GM18498 (cell line): Measurements from ENCODE around the gene PDPN.

Experiments
- ATAC-seq: cut with Tn5 transposase; IDR thresholded peaks from one replicate; pipeline ENCODE4 v1.9.1; 2021; ENCODE audit warnings: mild to moderate bottlenecking, moderate library complexity; ENCODE audit not compliant: unreplicated experiment

PDPN gene

DNA sequence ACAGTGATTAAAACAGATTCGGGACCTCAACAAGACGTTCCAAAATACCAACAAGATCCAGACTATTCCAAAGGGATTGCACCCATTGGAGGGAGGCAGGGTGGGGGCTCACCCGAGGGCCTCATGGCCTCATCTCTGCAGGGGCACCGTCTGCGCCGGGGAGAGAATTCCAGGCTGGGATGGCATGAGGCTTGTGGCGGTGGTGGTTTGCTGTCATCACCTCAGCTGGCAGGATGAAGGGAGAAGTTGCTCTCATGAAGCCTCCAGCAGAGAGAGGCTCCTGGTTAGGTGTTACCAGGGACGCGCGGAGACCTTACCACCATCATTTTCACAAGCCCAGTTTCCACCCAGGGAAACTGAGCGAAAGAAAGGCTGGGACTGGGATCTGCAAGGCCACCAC, 6.7 kb upstream of the PDPN start:
- ATAC-seq, result no peak

DNA sequence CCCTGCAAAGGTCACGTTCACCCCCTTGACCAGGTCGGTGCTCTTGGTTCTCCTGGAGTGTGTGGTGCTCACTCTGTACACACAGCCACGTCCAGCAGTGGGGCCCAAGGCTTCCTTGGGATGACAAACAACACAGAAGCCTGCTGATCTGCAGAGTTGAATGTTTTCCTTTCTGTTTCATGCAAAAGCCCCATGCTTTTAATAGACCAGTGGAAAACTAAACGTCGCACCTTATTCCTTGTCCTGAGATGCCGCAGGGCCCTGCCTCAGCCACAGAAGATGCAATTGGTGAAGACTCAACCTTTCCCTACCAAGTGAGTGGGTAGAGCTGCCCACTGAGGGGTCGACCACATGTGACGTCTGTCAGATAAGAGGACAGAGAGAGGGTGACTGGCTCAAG, 5.8 kb upstream of the PDPN start:
- no peak for ATAC-seq

DNA sequence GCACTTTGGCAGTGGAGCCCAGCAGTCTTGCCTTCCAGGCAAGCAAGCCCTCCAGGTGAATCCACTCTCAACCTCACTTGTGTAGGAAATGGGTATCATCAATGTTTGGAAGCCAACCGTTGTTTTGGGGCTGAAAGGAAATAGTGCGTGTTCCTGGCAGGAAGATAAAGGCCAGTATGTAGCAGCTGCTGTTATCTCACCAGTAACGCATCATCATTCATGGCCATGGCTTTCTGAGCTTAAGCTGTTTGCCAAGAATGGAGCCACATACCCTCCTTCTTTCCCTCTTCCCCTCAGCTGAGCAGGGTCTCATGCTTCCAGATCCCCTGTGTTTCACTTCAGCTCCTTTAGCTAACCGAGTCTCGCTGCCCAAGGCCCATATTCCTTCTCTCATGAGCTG, 2.2 kb upstream of the PDPN start:
- no peak for ATAC-seq

DNA sequence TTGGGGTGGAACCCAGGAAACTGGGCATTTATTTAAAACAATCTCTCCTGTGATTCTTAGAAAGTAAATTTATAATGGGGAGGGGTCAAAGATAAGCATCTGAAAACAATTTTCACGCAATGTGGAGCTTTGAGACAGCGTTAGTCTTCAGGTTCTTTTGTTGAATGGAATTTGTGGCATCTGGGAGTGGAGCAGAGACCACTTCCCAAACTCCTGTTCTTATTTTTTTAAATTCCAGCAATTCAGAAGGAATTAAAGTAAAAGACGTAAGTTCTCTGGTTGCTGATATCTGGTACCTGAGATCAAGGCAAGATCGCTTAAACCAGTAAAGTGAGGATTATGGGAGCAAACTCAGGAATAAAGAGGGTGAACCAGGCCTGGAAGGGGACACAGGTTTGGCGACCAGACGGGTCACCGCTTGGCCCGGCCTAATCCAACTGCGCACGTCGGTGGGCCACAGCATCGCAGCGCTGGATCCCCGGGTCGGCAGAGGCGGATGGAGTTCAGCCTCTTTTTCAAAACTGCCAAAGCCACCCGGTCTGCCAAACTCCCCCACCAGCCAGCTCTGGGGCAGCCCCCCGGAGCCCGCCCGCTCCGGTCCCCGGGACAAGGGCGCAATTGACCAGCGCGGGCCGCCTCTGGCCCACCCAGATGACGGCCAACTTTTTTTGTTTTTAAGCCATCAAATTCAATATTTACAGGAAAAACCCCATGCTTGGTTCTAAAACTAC, 754 bp upstream of the PDPN start:
- ATAC-seq, result no peak

DNA sequence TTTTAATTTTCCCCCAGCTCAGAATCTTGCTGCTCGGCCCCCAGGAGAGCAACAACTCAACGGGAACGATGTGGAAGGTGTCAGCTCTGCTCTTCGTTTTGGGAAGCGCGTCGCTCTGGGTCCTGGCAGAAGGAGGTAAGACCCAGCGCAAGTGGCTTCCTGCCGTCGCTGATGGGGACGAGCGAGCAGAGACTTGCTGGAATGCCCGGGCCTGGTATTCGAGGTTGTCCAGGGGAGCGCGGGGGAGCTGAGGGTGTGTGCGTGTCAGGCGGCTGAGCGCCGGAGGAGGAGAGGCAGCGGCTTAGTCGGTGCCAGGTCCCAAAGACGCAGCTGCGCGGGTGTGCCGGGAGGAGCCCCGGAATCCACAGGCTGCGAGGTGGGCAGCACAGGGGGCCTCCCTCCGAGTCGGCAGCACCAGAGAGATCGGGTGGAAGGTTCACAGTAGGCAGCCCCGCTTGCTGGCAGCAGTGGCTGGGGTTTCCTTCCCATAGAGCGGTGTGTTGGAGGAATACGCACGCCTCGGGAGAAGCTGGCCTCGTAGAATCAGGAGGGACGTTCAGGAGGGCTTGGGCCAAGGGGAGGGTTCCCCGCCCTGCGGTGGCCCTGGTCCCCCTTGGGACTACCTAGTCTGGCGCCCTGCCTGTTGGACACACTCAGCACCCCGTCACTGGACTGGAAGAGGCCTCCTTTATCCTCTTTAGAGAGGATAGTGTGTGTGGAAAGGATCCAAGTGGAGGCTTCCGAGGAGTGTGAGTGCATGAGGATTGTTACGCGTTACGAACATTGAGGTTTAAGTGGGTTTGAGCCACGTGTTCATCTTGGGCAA, 547 bp downstream of the PDPN start:
- ATAC-seq, result no peak

DNA sequence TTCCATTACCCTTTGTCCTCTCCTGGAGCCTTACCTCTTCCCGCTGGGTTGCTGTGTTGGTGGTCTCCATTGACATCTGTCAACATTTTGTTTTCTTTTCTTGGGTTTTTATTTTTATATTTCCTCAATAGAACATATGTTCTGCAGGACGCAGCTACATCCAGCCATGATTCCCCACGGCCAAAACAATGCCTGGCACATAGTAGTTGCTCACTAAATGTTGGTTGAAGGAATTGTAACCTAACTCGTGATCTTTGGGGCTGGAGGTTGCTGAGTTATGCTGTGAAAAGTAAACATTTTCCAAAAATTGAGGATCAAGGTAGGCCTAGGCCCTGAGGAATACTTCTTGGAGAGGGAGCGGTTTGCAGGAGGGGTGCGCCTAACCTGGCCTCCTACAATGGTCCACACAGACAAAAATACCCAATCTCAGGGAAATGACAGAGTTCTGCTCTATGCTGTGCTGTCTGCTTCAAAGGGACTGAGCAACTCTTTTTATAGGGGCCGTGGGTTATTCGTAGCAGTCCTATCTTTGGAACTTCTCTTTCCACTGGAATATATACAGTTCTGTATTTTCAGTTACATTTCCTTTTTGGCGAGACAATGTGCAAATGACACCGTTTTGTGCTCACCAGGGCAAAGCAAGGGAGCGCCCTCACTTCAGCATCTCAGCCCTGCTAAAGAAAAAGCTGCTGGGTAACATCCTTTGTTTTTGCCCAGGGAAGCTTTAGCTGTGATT, 1.4 kb downstream of the PDPN start:
- no peak for ATAC-seq

DNA sequence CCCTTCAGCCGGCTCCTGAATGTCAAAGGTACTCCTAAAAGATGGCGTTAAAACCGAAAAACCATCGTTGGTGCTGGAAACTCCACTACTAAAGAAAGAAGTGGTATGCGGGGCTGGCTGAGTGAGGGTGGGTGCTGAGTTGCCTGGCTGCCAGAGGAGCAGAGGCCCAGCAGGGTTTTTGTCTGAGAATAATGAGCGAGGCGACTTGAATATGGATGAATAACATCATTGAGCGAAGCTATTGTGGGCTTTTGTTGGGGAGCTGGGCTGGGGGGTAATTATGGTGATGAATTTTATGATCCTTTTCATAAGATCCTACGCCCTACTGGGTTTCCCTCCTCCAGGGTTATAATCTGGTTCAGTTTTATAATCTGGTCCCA, 2.0 kb downstream of the PDPN start:
- ATAC-seq, result no peak

DNA sequence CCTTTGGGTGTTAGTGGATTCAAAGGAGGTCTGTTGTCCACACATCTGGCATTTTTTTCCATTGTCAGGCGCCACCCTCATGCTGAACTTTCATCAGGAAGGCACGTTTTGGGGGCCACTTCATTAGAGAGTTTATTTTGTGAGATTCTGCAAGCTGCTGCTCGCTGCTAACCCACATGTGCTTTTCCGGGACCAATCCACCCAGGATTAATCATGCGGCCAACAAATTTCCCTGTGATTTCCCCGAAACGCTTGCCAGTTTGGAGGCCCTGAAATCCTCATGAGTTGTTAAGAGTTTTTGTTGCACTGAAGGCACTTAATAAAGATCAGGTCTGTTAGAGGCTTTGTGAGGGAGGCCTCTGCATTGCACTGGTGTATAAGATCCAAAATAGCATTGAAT, 2.4 kb downstream of the PDPN start:
- ATAC-seq, result no peak

DNA sequence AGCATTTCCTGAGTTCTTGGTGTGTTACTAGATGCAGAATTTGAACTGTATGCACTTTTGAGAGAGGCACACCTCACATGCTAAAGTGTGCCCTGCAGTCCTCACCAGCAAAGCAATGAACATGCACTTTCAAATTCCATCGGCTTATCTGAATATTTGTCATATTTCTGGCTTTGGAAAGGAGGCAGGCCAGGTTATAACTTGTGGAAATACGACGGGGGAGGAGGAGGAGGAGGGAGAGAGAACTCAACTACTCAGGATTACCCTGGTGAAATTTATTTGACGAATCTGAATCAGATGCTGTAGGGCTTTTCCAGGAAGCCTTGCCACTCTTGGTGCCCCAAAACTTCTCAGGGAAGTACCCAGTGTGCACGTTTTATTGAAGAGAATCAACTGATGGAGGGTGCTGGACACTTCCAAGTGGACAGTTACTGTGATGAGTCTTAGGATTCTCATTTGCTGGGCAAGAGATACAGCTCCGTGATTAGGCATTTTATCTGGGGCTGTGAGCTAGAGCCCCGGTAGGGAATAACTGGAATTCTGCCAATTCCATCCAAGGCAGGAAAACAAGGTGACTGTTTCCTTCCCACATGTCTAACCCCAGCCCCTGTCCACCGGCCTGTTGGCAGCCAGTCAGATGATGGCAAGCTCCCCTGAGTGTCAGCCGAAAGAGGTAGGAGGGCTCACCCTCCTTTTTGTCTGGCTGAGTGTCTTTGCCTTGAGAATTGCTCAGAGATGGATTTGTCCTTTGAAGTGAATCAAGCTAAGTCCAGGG, 3.8 kb downstream of the PDPN start:
- ATAC-seq, result no peak

DNA sequence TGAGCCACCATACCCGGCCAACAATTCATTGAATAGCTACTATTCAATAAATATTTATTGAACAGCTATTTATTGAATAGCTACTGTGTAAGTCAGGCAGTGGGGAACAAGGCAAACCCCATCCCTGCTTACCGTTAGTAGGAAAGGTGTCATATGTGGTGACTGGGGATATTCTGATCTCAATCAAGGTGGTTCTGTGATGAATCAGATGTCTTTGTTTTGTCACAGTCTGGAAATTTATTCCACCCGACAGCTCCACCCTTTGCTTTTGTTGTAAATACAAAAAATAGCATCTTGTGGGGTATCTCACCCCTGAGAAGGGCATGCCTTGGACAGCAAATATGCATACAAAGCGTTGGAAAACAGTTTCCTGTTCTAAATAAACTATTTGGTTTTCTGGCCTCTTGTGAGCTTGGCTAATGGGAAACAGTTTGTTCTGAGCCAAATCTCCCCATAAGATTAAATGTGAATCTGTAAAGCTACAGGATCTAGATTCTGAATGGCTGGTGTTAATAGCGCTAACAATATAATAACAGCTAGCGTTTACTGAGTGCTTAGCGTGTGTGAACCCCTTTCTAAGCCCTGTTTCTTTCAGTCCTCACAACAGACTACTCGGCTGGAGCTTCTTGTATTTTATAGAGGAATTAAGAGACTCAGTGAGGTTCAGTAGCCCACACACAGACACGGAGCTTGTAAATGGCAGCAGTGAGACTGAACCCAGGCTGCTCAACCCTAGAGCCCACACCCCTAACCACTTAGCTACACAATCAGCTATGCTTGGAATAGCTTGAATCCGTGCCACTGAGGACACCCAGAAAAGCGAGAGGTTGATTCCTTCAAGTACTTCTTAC, 5.5 kb downstream of the PDPN start:
- ATAC-seq, result no peak

DNA sequence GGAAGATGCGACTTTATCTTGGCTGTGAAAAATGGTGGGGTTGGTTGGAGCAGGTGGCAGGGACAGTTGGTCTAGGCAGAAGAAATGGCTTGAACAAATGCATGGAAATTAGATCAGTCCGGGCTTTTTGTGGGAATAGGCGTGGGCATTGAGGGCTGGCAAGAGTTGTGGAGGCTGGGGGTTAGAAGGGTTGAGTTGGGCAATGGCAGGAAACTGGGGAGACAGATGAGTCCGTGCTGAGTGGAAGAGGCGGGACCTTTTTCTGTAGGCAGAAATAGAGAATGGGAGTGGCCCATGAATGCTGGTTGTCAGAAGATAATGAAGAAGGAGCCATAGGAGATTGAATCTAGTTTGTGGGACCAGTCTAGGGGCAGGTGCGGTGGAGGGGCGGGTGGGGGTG, 6.9 kb downstream of the PDPN start:
- ATAC-seq, result no peak

DNA sequence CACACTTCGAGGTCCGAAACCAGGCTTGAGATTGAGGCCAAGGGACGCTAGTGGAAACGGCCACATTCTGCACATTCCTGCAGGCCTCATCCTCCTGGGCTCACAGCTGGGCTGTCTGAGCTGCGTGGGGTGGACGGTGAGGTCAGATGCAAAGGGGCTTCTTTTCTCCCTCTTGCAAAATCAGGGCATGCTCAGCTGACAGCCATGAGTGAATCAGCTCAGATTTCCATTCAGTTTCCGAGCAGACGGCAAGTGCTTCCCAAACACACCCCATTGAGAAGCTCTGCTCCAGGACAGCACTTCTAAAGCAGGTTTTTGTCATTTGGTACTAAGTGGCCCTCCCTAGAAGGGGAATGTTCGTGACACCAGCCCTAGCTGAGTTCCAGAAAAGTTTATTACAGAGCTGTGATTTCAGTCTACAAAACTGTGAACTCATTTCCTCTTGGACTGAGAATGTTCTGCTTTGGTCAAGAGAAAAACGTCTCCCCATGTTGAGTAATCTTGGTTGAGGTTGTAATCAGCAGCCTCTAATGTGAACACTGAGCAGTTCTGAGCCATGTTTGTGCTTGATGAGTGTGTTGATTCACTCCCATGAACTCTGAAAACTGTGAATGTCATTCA, 10.0 kb downstream of the PDPN start:
- no peak for ATAC-seq

DNA sequence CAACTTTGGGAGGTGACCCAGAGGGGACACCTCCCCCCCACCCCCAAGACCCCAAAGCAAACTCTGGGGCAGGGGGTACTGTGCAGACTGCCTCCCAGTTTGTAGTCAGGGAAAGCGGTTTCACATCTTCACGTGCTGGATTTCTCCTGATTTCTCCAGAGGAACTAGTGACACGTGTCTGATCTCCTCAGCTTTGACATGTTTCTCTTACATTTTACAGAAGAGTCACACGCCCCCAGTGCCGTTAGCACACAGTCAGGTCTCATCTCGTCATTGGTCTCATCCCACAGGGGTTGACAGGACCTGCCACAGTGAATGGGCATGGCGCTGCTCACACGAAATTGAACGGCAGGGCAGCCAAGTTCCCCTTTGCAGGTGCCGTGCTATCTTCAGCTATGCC, 11.8 kb downstream of the PDPN start:
- ATAC-seq, result no peak

DNA sequence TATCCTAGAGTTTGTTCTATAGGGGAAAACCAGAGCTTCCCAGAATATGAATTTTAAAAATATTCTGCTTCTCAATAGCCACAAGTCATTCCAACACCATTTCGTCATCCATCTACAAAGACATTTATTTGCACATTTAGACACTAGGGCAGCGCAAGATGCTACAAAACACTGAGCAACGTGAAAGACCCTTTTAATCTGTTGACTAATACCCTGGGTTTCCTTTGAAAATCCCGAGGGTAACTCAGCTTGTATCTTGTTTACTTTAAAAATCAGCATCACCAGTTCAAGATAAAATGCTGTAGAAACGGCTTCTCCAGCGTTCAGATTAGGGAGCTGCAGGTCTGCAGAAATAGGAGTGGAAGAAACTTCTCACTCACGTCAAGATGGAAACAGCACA, 13.5 kb downstream of the PDPN start:
- ATAC-seq, result no peak

DNA sequence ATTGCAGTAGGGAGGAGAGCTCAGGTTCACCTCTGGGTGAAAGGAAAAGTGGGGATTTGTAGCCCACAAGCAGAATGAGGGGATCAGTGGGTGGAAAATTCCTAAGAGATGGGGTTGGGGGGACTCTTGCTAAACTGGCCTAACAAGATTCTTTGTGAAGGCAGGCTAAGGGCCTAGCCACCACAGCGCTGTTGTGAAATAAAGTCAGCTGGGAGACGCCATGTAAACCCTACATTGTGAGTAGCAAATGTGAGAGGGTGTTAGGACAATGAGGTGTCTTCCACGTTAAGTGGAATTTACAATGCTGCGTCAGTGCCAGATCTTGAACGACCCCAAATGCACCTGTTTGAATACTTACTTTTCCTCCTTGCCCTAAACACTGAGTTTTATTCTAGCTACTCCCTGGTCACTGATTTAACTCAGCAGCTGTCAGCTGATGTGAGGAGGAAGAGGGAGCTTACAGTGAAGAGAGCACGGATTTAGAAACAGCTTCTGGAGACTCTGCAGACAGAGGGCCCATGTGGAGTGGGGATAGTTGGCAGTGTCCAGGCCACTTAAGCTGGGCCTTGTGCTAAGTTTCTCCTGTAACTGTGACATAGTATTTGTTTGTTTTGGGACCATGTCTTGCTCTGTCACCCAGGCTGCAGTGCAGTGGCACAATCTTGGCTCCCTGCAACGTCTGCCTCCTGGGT, 17.3 kb downstream of the PDPN start:
- no peak for ATAC-seq

DNA sequence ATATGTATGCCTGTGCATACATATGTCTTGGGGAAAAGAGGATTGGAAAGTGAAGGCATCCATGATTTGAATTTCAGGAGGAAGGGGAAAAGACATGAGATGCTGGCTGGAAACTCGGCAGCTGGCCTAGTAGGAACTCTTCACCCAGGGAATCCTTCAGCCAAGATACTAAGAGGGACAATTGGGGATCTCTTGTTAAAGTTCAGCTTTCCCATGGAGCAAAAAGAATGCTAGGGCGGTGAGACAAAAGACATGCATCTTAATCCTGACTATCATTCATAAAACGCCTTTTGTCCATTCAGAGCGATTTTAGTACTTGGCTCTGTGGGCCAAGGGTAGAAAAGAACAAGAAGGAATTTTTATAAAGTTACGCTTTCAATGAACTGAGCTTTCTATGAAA, 20.5 kb downstream of the PDPN start:
- ATAC-seq, result no peak

DNA sequence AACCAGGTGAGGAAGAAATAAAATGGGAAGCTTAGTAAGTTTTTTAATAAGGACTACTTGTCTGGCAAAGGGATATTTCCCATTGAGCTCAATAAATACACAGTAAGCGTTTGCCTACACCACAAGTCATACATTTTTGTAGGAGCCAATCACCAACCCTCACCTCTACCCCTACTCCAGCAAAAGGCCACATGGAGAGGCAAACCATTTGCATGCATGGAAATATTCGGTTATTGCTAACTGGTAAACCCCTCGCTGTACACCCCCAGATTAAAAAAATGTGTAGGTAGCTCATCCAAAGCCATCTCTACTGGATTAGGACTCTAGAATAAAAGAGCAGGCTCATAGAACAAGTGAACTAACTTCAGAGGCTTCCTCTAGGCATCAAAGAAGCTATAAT, 21.1 kb downstream of the PDPN start:
- ATAC-seq, result no peak

DNA sequence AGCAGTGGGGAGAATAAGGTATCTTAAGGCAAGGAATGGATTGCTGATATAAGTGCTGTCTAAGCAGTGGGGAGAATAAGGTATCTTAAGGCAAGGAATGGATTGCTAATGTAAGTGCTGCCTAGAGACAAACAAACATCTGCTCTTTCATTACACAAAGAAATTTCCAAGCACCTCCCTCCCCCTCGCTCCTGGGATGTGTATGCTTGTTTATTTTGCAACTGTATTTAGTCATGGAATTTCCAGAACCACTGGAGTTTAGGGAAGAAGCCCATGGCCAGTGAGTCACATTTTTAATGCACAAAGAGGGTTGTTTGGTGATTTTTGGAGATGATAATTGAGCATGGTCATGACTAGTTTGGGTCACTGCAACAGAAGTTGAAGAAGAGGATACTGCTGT, 21.5 kb downstream of the PDPN start:
- no peak for ATAC-seq

DNA sequence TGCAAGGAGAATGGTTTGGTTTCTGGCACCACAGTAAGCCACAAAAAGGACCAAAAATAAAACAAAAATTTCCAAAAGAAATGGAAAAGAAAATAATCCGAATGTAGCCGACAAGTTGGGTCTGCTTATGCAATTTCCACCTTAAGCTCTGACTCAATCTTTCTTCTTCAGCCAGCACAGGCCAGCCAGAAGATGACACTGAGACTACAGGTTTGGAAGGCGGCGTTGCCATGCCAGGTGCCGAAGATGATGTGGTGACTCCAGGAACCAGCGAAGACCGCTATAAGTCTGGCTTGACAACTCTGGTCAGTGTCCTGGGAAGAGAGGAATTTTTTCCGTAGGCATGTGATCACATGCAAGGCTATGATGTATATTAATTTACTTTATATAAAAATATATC, 23.4 kb downstream of the PDPN start:
- no peak for ATAC-seq
